Stimulated activated CD4-positive, alpha-beta T cell treated with anti-CD3 and anti-CD28 coated beads, Interleukin-15, amount 100 ng/mL, for 48 hours (primary cell): Measurements from ENCODE around the gene HNF4A.

Experiments
- DNase-seq, 2 donors: peaks; one replicate each; pipeline ENCODE4 v3.0.0-alpha.2; 2020; ENCODE audit warnings: low read depth in 2 of 2

The HNF4A gene

GRCh38 chr20:44424039-44424495, 68.6 kb downstream of the HNF4A start:
- no peak for DNase-seq

DNA sequence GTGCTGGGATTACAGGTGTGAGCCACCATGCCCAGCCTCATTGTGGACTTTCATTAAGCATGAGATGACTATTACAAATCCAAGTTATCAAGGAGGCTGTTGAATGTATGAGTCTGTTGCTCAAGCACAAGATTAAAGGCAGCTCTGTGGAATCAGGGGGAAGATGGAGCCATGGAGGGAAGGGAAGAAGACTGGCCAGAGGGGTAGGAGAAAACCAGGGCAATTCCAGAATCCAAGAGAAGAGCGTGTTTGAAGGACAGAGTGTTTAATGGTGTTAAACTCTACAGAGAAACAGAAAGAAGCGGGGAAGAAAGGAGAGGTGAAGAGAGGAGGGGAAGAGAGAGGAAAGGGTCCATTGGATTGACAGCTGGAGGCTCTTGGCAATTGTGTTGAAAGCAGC, 70.4 kb downstream of the HNF4A start:
- DNase-seq, result no peak

DNA sequence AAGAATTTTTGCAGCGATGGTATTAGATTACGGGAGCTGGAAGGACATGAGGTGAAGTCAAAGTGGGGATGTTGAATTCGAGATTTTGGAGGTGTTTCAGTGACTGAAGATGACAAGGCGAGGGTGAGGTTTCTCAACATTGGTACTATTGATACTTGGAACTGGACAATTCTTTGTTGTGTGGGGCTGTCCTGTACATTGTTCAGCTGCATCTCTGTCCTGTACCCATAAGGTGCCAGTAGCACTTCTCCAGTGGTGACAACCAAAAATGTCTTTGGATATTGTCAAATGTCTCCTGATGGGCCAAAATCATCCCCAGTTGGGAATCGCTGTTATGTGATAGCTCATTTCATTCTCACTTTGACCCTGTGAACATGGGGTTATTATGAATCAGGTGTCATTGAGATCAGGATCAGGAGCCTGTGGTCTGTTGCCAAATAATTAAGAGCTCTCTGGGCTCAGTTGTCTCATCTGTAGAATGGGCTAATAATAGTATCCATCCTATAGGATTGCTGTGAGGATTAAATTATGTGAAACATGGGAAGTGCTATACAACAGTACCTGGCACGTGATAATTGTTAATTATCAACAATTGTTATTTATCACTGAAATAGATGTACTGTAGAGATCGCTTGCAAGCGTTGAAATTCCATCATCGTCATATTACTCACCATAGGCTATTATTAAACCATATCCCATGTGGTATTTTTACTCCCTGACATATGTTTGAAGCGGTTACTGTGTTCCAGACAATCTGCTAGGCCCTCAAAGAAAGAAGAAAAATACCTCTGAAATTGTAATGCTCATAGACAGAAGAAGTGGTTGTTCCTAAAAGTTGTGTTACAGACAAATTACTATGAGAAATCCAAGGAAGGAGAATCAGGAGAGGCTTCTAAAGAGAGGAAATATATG, 71.6 kb downstream of the HNF4A start:
- no peak for DNase-seq

GRCh38 chr20:44427804-44428173, 72.3 kb downstream of the HNF4A start:
- no peak for DNase-seq

- DNase-seq, result no peak
These were observed 72.9 kb downstream of the HNF4A start for GRCh38 chr20:44428174-44429016.

- no peak for DNase-seq
These were observed 73.5 kb downstream of the HNF4A start for GRCh38 chr20:44429017-44429339.

- DNase-seq, result no peak
These were observed 74.1 kb downstream of the HNF4A start for GRCh38 chr20:44429419-44430269.

DNA sequence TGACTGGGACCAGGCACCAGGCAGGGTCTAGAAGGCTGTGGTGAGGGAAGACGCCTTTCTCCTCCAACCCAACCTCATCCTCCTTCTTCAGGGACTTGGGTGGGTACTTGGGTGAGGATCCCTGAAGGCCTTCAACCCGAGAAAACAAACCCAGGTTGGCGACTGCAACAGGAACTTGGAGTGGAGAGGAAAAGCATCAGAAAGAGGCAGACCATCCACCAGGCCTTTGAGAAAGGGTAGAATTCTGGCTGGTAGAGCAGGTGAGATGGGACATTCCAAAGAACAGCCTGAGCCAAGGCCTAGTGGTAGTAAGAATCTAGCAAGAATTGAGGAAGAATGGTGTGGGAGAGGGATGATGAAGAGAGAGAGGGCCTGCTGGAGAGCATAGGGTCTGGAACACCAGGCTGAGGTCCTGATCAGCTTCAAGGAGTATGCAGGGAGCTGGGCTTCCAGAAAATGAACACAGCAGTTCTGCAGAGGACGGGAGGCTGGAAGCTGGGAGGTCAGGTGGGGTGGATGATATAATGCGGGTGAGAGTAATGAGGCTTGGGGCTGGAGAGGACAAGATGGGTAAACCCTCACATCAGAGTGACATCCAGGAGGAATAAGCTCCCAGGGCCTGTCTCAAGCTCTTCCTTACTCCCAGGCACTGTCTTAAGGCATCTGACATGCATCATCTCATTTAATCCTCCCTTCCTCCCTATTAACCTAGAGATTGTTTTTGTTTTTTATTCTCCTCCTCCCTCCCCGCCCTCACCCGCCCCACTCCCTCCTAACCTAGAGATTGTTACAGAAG, 75.0 kb downstream of the HNF4A start:
- DNase-seq, result no peak

GRCh38 chr20:44431118-44431501, 75.6 kb downstream of the HNF4A start:
- DNase-seq, result no peak

GRCh38 chr20:44431502-44432234, 76.2 kb downstream of the HNF4A start:
- DNase-seq, result no peak

DNA sequence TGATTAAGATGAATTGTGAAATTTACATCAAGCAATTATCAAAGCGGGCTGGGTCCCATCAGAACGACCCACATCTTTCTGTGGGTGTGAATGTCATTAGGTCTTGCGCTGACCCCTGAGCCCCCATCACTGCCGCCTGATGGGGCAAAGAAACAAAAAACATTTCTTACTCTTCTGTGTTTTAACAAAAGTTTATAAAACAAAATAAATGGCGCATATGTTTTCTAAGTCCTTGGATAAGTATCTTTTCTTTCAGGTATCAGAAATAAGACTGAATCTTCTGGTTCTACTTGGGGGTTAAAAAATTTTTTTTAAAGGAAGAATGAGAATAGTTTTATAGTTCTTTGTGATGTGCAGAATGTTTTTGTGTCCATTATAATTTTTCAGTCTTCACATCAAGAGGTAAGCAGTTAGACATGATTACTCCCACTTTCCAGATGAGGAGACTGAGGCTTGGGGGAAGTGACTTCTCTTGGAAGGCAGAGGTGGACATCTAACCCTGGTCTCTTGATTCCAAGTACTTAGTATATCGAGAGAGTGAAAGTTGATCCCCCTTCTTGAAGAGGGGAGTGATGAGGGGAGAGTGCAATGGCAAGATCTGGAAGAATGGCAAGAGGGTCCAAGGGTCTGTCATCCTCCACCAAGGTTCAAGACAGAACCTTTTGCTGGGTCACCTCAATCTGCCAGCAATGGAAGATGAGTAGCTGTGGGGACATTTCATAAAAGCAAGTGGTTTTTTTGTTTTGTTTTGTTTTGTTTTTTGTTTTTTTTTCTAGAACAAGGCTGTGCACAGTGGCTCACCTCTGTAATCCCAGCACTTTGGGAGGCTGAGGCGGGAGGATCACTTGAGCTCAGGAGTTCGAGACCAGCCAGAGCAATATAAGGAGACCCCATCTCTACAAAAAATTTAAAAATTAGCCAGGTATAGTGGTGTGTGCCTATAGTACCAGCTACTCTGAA, 77.4 kb downstream of the HNF4A start:
- DNase-seq, result no peak

DNA sequence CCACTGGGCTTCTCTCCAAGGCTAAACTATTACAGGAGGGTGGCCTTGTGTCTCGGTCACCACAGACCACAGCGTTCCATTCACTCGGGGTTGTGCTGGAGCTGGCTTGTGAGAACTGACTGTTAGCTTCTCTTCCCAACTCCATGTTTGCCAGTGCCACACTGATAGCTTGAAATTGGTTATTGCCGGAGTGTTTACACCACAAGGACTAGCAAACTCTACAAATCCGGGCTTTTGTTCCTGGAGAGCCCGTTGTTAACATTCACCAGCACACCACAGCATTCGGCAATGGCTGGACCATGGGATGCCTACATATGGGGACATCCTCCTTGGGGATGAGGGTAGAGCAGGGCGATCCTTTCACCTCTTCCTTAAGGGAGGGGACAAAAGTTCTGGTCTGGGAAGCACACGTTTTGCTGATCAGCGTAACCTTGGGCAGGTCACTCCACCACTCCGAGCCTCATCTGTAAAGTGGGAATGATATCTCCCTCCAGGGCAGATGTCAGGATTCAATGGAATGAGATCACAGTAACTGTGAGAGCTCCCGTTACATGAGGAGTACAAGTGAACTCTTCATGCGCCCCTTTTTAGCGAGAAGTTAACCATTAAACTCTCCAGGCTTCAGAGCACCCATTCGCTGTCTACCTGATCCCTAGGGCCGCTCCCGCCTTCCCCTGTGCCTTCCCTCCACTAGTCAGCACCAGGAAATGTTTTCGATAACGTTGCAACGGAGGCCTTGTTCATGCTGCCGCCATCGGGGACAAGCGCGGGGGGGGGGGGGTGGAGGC, 78.4 kb downstream of the HNF4A start:
- no peak for DNase-seq

- DNase-seq, result no peak
These were observed 80.3 kb downstream of the HNF4A start for GRCh38 chr20:44435630-44436335.

DNA sequence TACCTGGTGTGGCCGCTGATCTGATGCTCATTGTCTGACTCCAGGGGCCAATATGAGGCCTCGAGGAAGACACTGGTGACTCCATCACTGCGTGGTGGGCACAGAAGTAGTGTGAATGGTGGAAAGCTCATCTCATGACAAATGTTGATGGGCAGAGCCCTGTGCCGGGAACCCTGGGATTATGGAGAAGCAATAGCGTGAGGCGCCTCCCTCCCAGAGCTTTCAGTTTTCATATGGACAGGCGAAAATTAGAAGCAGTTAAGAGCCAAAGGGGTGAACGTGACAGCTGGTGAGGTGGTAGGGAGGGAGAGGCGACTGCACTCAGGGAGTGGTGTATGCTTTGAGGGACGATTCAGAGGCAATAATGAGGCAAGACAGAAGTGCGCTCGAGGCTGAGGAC, 80.9 kb downstream of the HNF4A start:
- DNase-seq, result no peak

DNA sequence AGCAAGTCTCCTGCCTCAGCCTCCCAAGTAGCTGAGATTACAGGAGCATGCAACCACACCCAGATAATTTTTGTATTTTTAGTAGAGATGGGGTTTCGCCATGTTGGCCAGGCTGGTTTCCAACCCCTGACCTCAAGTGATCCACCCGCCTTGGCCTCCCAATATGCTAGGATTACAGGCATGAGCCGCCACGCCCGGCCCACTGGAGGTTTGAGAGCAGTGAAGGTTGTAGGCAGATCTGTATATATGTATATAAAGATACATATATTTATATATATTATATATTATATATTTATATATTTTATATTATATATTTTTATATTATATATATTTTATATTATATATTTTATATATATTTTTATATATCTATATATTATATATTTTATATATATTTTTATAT, 82.0 kb downstream of the HNF4A start:
- no peak for DNase-seq

GRCh38 chr20:44438782-44439181, 83.3 kb downstream of the HNF4A start:
- DNase-seq, result no peak

- DNase-seq, result no peak
These were observed 83.8 kb downstream of the HNF4A start for GRCh38 chr20:44439318-44439717.
